Measurements from ENCODE around the gene PKP4. TPM values are rescaled to one million over a fixed set of nuclear protein-coding genes. Genes with fewer than 3 reads are reported as not detected.

PKP4 gene
- total and polyA plus RNA-seq, 2 donors, result 22.5 to 24.9 TPM

DNA sequence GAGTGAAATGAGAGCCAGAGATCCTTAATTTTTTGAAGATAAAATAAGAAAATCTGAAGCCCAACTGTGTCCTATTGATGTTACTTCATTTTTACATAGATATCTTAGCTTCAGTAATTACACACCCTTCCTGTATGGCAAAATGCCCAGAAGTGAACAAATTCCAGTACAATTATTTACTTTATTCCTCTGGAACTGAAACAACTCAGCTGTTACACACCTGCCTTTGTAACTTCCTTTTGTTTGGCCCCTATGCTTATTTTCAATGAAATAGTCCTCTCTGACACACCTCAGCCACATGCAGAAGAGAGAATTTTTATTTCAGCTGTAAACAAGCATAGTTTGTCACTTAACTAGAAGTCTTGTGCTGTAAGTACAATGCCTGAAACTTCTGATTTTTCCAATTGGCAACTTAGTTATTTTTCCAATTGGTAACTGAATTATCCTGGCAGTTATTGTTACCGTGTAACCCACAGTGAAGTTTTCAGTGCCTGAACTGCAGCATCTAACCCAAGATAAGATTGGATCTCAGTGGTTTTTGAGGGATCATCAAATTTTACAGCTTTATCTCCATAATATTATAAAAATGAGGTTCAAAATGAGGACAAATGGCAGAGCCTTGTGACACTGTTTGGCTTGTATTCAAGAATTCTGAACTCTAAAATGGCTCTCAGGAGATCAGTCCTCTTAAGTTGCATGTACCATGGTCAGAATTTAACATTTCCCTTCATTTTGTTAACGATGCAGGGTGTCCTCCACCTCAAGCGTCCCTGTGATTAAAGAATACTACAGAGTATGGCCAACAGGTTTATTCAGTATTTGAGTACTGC lies 82.6 kb downstream of the PKP4 start:
- H3K36me3 ChIP-seq (ENCODE audit: control insufficient read depth in 2 of 2, insufficient read depth in 2 of 2, low read length in 1 of 2), result no peaks in the 10 kb centered on the region
- 94% methylated on average over 3 of the region's 3 CpGs for WGBS
- no peaks in the 10 kb centered on the region for H3K4me1 ChIP-seq (ENCODE audit: control insufficient read depth in 2 of 2, insufficient read depth in 2 of 2, low read length in 2 of 2)
- no peaks in the 10 kb centered on the region for H3K27me3 ChIP-seq (ENCODE audit: control insufficient read depth in 2 of 2, insufficient read depth in 1 of 2, low read length in 1 of 2)
- H3K9me3 ChIP-seq (ENCODE audit: control insufficient read depth in 2 of 2, insufficient read depth in 1 of 2, low read length in 1 of 2), result no peaks in the 10 kb centered on the region
- no peak overlapping the region for H3K27ac ChIP-seq (ENCODE audit: low read depth in 1 of 2, low read length in 1 of 2)
- no peak overlapping the region for H3K4me3 ChIP-seq (ENCODE audit: low read length in 2 of 2)
- DNase-seq (ENCODE audit: low read depth in 6 of 9, low spot score in 9 of 9), result peak in 1 of 9 donors; percentile 10

DNA sequence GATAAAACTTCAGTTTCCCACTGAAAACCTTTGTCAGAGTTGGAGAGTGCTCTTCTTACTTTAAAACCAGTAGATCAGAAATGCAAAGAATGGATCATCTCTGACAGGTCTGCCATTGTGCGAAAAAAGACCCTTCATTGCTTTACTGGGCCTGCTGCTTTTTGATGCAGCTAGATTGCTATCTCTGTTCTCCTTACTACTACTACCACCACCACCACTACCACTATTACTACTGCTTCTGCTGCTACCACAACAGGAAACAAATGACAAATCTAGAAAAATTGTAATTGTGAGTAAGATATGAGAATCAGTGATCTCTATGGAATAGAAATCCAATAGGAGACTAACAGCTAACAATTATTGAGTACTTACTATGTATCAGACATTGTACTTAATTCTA lies 85.8 kb downstream of the PKP4 start:
- whole genome bisulfite sequencing, result 96% methylated on average over 1 of the region's 1 CpG
- H3K36me3 ChIP-seq (ENCODE audit: control insufficient read depth in 2 of 2, insufficient read depth in 2 of 2, low read length in 1 of 2), result peaks cover 0 to 2% of the 10 kb centered on the region in 2 donors
- H3K27ac ChIP-seq (ENCODE audit: low read depth in 1 of 2, low read length in 1 of 2), result no peak overlapping the region

DNA sequence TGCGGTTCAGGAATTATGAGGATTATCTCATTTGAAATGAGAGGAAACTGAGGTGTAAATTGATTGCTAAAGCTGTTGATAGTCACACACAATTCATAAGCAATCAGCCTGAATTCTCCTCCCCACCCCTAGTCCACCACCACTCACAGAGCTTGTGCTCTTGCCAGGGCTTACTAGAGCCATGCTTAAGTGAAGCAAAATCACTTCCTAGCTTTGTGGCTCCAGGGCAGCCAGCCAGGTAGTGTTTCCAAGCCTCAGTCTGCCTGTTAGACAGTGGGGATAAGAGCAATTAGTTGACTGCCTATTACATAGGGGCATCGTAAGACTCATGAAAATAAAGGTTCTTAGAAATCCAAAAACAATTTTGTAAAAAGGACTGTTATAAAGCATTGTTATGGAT lies 87.2 kb downstream of the PKP4 start:
- Histone ChIP-seq H3K9me3 (ENCODE audit: control insufficient read depth in 2 of 2, insufficient read depth in 1 of 2, low read length in 1 of 2) (no peaks in the 10 kb centered on the region), H3K27ac (ENCODE audit: low read depth in 1 of 2, low read length in 1 of 2) (no peak overlapping the region), H3K4me1 (ENCODE audit: control insufficient read depth in 2 of 2, insufficient read depth in 2 of 2, low read length in 2 of 2) (no peaks in the 10 kb centered on the region), H3K27me3 (ENCODE audit: control insufficient read depth in 2 of 2, insufficient read depth in 1 of 2, low read length in 1 of 2) (no peaks in the 10 kb centered on the region), H3K36me3 (ENCODE audit: control insufficient read depth in 2 of 2, insufficient read depth in 2 of 2, low read length in 1 of 2) (peaks cover 0 to 2% of the 10 kb centered on the region in 2 donors), H3K4me3 (ENCODE audit: low read length in 2 of 2) (no peak overlapping the region)
- no peak for DNase-seq (ENCODE audit: low read depth in 6 of 9, low spot score in 9 of 9)
- WGBS, result 97% methylated on average over 2 of the region's 2 CpGs

More for the DNA sequence above, 85.8 kb downstream of the PKP4 start:
- Histone ChIP-seq H3K4me1 (ENCODE audit: control insufficient read depth in 2 of 2, insufficient read depth in 2 of 2, low read length in 2 of 2) (no peaks in the 10 kb centered on the region), H3K27me3 (ENCODE audit: control insufficient read depth in 2 of 2, insufficient read depth in 1 of 2, low read length in 1 of 2) (no peaks in the 10 kb centered on the region), H3K4me3 (ENCODE audit: low read length in 2 of 2) (no peak overlapping the region), H3K9me3 (ENCODE audit: control insufficient read depth in 2 of 2, insufficient read depth in 1 of 2, low read length in 1 of 2) (no peaks in the 10 kb centered on the region)
- no peak for DNase-seq (ENCODE audit: low read depth in 6 of 9, low spot score in 9 of 9)

DNA sequence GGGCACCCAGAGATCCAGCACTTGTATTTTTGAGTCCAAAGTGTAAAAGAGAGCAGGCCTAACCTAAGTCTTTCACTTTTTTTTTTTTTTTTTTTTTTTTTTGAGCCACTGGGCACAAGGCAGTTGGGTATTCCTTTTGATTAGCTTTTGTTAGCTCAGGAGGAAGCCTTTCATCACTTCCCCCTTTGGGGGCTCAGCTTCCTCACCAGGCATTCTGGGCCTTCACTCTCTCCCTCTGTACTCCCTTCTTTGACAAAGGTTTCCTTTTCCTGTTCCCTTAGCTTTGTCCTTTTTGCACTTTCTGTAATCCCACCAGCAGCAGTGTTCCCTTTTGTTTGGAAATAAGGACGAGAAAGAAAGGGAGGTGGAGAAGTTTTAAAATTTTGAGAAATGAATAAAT lies 88.2 kb downstream of the PKP4 start:
- no peaks in the 10 kb centered on the region for H3K27me3 ChIP-seq (ENCODE audit: control insufficient read depth in 2 of 2, insufficient read depth in 1 of 2, low read length in 1 of 2)
- H3K27ac ChIP-seq (ENCODE audit: low read depth in 1 of 2, low read length in 1 of 2), result no peak overlapping the region
- no peak overlapping the region for H3K4me3 ChIP-seq (ENCODE audit: low read length in 2 of 2)
- no peaks in the 10 kb centered on the region for H3K9me3 ChIP-seq (ENCODE audit: control insufficient read depth in 2 of 2, insufficient read depth in 1 of 2, low read length in 1 of 2)
- H3K4me1 ChIP-seq (ENCODE audit: control insufficient read depth in 2 of 2, insufficient read depth in 2 of 2, low read length in 2 of 2), result no peaks in the 10 kb centered on the region
- peaks cover 0 to 2% of the 10 kb centered on the region in 2 donors for H3K36me3 ChIP-seq (ENCODE audit: control insufficient read depth in 2 of 2, insufficient read depth in 2 of 2, low read length in 1 of 2)
- 98% methylated on average over 1 of the region's 1 CpG for WGBS
- DNase-seq (ENCODE audit: low read depth in 6 of 9, low spot score in 9 of 9), result no peak

DNA sequence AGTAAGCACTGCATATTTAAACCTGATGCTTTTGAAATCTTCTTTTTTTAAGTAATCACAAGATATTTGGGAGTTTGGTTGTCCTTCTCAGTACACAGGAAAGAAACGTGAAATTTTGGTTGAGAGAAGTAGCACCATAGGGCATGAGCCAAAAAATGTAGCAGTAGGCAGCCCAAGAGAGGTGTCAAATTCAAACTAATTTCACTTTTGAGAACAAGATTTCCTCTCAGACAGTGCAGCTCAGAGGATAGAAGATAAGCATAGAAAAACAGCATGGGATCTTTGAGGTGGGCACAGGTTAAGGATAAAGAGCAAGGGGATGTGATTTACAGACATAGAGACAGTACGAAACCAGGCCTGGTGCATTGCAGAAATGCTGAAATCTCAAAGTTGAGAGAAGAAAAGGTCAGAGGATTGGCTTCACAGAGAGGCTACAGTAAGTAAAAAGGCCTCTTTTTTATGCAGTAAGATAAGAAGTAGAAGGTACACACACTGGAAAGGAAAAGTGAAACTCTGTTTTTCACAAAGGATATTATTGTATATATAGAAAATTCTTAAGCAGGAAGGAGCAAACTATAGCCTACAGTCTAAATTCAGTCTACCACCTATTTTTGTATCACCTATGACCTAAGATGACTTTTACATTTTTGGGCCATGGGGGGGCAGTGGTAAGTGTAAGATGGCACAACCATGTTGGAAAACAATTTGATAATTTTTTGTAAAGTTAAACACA lies 89.8 kb downstream of the PKP4 start:
- WGBS, result 95% methylated on average over 2 of the region's 2 CpGs
- DNase-seq (ENCODE audit: low read depth in 6 of 9, low spot score in 9 of 9), result peak in 1 of 9 donors; percentile 5
- Histone ChIP-seq H3K36me3 (ENCODE audit: control insufficient read depth in 2 of 2, insufficient read depth in 2 of 2, low read length in 1 of 2) (peaks cover 0 to 2% of the 10 kb centered on the region in 2 donors), H3K4me3 (ENCODE audit: low read length in 2 of 2) (no peak overlapping the region), H3K9me3 (ENCODE audit: control insufficient read depth in 2 of 2, insufficient read depth in 1 of 2, low read length in 1 of 2) (no peaks in the 10 kb centered on the region), H3K27ac (ENCODE audit: low read depth in 1 of 2, low read length in 1 of 2) (no peak overlapping the region), H3K4me1 (ENCODE audit: control insufficient read depth in 2 of 2, insufficient read depth in 2 of 2, low read length in 2 of 2) (no peaks in the 10 kb centered on the region), H3K27me3 (ENCODE audit: control insufficient read depth in 2 of 2, insufficient read depth in 1 of 2, low read length in 1 of 2) (no peaks in the 10 kb centered on the region)

DNA sequence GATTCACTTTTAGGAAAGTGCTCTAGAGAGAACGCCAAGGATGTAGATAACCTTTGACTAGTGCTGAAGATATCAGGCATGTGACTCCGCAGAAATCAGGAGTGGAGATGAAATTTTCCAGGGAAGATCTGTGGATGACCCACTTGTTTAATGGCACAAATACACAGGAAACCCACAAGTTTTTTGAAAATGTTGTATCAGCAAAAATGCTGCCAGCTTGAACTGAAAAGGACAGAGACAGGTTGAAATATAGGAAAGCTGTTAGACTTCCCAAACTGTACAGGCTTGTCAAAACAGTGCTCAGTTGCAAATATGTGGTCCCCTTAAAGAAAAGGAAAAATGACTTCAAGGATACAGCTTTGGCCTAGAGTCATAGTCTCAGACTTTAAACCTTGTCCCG lies 96.5 kb downstream of the PKP4 start:
- 97% methylated on average over 3 of the region's 3 CpGs for WGBS

DNA sequence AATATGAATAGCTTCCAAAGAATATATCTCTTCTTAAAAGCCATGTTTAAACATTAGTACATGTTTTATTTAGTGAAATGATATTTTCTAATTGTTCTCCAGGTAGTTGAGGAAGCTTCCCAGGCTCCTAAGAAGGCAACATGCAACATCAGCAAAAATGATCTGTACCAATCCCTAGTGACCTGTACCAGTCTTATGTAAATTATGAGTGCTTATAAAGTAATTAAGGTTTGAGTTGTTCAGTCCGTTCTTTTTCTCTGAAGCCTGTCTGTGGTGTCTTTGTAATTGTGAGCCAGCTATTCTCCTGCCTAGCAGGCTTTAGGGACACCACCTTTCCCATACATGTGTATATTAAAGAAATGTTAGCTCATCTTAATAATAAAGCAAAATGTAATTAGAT lies 98.2 kb downstream of the PKP4 start:
- Histone ChIP-seq H3K27ac (ENCODE audit: low read depth in 1 of 2, low read length in 1 of 2) (no peak overlapping the region), H3K9me3 (ENCODE audit: control insufficient read depth in 2 of 2, insufficient read depth in 1 of 2, low read length in 1 of 2) (no peaks in the 10 kb centered on the region), H3K4me3 (ENCODE audit: low read length in 2 of 2) (no peak overlapping the region), H3K4me1 (ENCODE audit: control insufficient read depth in 2 of 2, insufficient read depth in 2 of 2, low read length in 2 of 2) (no peaks in the 10 kb centered on the region), H3K36me3 (ENCODE audit: control insufficient read depth in 2 of 2, insufficient read depth in 2 of 2, low read length in 1 of 2) (no peaks in the 10 kb centered on the region), H3K27me3 (ENCODE audit: control insufficient read depth in 2 of 2, insufficient read depth in 1 of 2, low read length in 1 of 2) (no peaks in the 10 kb centered on the region)
- no peak for DNase-seq (ENCODE audit: low read depth in 6 of 9, low spot score in 9 of 9)
- WGBS, result 94% methylated on average over 1 of the region's 1 CpG

More for the DNA sequence above, 96.5 kb downstream of the PKP4 start:
- no peaks in the 10 kb centered on the region for H3K9me3 ChIP-seq (ENCODE audit: control insufficient read depth in 2 of 2, insufficient read depth in 1 of 2, low read length in 1 of 2)
- no peak overlapping the region for H3K27ac ChIP-seq (ENCODE audit: low read depth in 1 of 2, low read length in 1 of 2)
- no peaks in the 10 kb centered on the region for H3K36me3 ChIP-seq (ENCODE audit: control insufficient read depth in 2 of 2, insufficient read depth in 2 of 2, low read length in 1 of 2)
- no peak for DNase-seq (ENCODE audit: low read depth in 6 of 9, low spot score in 9 of 9)
- no peak overlapping the region for H3K4me3 ChIP-seq (ENCODE audit: low read length in 2 of 2)
- no peaks in the 10 kb centered on the region for H3K27me3 ChIP-seq (ENCODE audit: control insufficient read depth in 2 of 2, insufficient read depth in 1 of 2, low read length in 1 of 2)
- H3K4me1 ChIP-seq (ENCODE audit: control insufficient read depth in 2 of 2, insufficient read depth in 2 of 2, low read length in 2 of 2), result no peaks in the 10 kb centered on the region

- H3K4me3 ChIP-seq (ENCODE audit: low read length in 2 of 2), result no peak overlapping the region
- H3K27ac ChIP-seq (ENCODE audit: low read depth in 1 of 2, low read length in 1 of 2), result no peak overlapping the region
- no peaks in the 10 kb centered on the region for H3K4me1 ChIP-seq (ENCODE audit: control insufficient read depth in 2 of 2, insufficient read depth in 2 of 2, low read length in 2 of 2)
- no peaks in the 10 kb centered on the region for H3K27me3 ChIP-seq (ENCODE audit: control insufficient read depth in 2 of 2, insufficient read depth in 1 of 2, low read length in 1 of 2)
- DNase-seq (ENCODE audit: low read depth in 6 of 9, low spot score in 9 of 9), result no peak
- H3K9me3 ChIP-seq (ENCODE audit: control insufficient read depth in 2 of 2, insufficient read depth in 1 of 2, low read length in 1 of 2), result no peaks in the 10 kb centered on the region
- WGBS, result 96% methylated on average over 3 of the region's 3 CpGs
- no peaks in the 10 kb centered on the region for H3K36me3 ChIP-seq (ENCODE audit: control insufficient read depth in 2 of 2, insufficient read depth in 2 of 2, low read length in 1 of 2)
Measured at GRCh38 chr2:158556124-158556523, 99.4 kb downstream of the PKP4 start.

DNA sequence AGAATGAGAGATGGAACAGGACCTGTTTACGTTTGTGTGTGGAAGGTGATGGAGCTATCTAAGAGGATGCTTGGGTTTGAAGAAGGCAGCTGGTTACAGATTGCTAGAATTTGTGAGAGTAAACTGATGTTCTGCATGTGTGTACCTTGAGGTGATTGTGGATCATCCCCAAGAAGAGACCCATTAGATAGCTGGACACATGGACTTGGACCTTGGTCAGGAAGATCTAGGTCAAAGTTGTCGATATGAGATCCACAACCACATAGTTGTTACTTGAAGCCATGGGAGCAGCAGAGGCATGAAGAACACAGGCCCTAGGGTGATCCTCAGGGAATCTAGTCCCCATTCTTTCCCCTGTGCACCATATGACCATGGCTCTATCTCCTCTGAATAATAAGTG lies 101.0 kb downstream of the PKP4 start:
- Histone ChIP-seq H3K36me3 (ENCODE audit: control insufficient read depth in 2 of 2, insufficient read depth in 2 of 2, low read length in 1 of 2) (no peaks in the 10 kb centered on the region), H3K4me1 (ENCODE audit: control insufficient read depth in 2 of 2, insufficient read depth in 2 of 2, low read length in 2 of 2) (no peaks in the 10 kb centered on the region), H3K9me3 (ENCODE audit: control insufficient read depth in 2 of 2, insufficient read depth in 1 of 2, low read length in 1 of 2) (no peaks in the 10 kb centered on the region), H3K4me3 (ENCODE audit: low read length in 2 of 2) (no peak overlapping the region), H3K27ac (ENCODE audit: low read depth in 1 of 2, low read length in 1 of 2) (no peak overlapping the region), H3K27me3 (ENCODE audit: control insufficient read depth in 2 of 2, insufficient read depth in 1 of 2, low read length in 1 of 2) (no peaks in the 10 kb centered on the region)
- no peak for DNase-seq (ENCODE audit: low read depth in 6 of 9, low spot score in 9 of 9)
- 97% methylated on average over 2 of the region's 2 CpGs for WGBS

All from thymus (tissue), 11 donors.